Measurements from ENCODE around the gene MICAL2. TPM values are rescaled to one million over a fixed set of nuclear protein-coding genes. Genes with fewer than 3 reads are reported as not detected.

The MICAL2 gene
- total RNA-seq, 1 donor from 2014 or later: 104 TPM

- TF ChIP-seq, protein P1, sequence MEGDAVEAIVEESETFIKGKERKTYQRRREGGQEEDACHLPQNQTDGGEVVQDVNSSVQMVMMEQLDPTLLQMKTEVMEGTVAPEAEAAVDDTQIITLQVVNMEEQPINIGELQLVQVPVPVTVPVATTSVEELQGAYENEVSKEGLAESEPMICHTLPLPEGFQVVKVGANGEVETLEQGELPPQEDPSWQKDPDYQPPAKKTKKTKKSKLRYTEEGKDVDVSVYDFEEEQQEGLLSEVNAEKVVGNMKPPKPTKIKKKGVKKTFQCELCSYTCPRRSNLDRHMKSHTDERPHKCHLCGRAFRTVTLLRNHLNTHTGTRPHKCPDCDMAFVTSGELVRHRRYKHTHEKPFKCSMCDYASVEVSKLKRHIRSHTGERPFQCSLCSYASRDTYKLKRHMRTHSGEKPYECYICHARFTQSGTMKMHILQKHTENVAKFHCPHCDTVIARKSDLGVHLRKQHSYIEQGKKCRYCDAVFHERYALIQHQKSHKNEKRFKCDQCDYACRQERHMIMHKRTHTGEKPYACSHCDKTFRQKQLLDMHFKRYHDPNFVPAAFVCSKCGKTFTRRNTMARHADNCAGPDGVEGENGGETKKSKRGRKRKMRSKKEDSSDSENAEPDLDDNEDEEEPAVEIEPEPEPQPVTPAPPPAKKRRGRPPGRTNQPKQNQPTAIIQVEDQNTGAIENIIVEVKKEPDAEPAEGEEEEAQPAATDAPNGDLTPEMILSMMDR (conservative IDR thresholded peaks at IDR 0.05; ENCODE audit: low read depth, low read length): no peak
- no peak overlapping the region for H3K4me3 ChIP-seq (ENCODE audit: low read depth, low read length)
- DNase-seq (ENCODE audit: low read depth): no peak
Measured at GRCh38 chr11:12182302-12182675, 71.9 kb downstream of the MICAL2 start.

GRCh38 chr11:12182676-12183541 is 72.5 kb downstream of the MICAL2 start:
- peak; percentile 99 for DNase-seq (ENCODE audit: low read depth)
- no peak overlapping the region for H3K4me3 ChIP-seq (ENCODE audit: low read depth, low read length)
- TF ChIP-seq, protein P1 (conservative IDR thresholded peaks at IDR 0.05; ENCODE audit: low read depth, low read length): no peak

GRCh38 chr11:12183827-12184620 is 73.6 kb downstream of the MICAL2 start:
- no peak overlapping the region for H3K4me3 ChIP-seq (ENCODE audit: low read depth, low read length)
- no peak for DNase-seq (ENCODE audit: low read depth)
- TF ChIP-seq, protein P1 (conservative IDR thresholded peaks at IDR 0.05; ENCODE audit: low read depth, low read length): no peak

DNA sequence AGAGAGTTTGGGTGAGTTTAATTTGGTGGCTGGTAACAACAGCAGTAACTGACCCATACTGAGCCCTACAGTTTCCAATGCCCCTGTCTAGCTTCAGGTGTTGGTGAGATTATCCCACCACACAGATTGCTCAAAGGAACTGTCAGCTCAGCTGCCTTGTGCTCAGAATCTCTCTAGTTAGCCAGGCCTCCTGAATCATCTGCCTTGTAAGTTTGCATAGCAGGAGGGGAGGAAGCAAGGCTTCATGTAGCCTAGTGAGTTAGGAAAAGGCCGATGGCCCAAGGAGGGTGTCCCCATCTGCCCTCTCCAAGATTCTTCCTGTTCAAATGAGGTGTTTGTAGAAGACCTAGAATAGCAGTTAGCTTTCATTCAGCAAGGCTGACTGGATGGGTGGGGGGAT is 74.3 kb downstream of the MICAL2 start:
- DNase-seq (ENCODE audit: low read depth): no peak
- no peak overlapping the region for H3K4me3 ChIP-seq (ENCODE audit: low read depth, low read length)
- TF ChIP-seq, protein P1 (conservative IDR thresholded peaks at IDR 0.05; ENCODE audit: low read depth, low read length): no peak

- no peak for DNase-seq (ENCODE audit: low read depth)
- no peak overlapping the region for H3K4me3 ChIP-seq (ENCODE audit: low read depth, low read length)
- TF ChIP-seq, protein P1 (conservative IDR thresholded peaks at IDR 0.05; ENCODE audit: low read depth, low read length): no peak
Measured at GRCh38 chr11:12185106-12185690, 74.8 kb downstream of the MICAL2 start.

DNA sequence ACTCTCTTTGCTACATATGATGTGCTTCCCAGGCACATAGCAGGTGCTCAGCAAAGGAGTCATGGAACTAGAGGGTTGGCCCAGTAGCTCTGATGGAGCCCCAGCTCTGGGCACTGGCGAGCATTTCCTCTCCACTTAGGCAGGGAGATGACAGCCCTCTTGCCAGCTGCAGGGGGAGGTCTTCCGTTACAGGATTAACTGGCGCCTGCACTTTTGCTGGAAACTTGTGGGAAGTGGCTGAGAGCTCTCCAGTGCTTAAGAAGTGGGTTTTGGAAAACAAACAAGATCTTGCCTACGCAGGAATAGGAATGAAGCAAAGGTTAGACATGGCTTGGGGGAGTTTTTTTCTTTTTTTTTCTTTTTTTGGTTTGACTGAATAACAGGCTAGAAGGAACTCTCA is 75.5 kb downstream of the MICAL2 start:
- DNase-seq (ENCODE audit: low read depth): no peak
- TF ChIP-seq, protein P1 (conservative IDR thresholded peaks at IDR 0.05; ENCODE audit: low read depth, low read length): no peak
- H3K4me3 ChIP-seq (ENCODE audit: low read depth, low read length): no peak overlapping the region
